GM18870 (cell line): ENCODE measurements around the gene OLFM1.

Experiments used
- ATAC-seq: cut with Tn5 transposase; IDR thresholded peaks from one replicate; pipeline ENCODE4 v1.9.1; 2021; ENCODE audit warnings: moderate library complexity; ENCODE audit not compliant: unreplicated experiment

OLFM1 gene

DNA sequence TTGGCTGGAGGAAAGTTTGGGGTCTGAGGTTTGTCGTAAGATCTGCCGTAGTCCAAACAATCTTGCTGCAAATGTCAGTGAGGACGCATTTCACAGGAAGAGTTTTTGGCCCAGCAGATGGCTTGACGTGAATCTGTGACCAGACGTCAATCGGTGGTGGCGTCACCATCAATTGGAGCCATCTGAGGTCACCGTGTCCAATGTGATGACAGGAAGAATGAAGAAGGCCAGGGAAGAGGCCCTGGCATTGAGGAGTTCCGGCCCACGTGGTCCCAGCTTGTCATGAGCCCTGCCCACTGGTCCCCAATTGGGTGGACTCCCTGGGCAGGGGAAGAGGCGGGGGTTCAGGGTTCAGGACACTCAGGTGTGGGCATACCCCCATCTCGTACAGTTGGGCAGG lies 79.9 kb downstream of the OLFM1 start:
- no peak for ATAC-seq

DNA sequence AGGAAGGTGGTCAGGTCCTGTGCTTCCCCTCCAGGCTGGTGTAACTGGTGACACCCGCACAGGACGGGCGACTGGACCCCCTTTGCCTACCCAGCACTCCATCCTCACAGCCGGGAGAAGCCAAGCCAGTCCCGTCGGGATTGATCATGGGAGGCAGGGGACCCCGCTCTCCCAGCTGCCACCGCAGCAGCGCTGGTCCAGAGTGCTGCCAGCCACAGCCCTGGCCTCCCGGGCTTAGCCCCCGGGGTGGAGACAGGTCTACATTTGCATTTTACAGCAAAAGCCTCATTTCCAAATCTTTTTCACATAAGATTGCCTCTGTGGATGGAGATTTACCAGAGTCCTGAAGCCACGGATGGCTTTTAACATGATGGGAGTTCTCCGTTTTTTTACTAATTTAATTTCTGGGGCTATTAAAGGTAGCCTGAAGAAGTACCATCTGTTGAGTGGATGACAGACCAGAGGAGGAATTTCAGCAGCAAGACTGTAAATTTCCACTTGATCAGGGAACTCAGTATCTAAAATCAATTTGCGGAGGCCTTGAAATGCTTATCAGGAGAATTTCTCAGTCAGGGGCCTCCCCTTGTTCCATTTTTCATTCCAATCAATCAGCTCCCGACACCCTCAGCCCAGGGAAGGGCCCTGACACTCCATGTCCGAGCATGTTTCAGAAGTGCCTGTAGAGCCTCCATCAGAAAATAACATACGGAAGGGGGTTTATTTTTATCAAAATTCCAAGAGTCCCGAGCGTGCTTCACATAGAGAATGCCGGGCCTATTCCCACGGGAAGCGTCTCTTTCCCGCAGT lies 80.6 kb downstream of the OLFM1 start:
- no peak for ATAC-seq

DNA sequence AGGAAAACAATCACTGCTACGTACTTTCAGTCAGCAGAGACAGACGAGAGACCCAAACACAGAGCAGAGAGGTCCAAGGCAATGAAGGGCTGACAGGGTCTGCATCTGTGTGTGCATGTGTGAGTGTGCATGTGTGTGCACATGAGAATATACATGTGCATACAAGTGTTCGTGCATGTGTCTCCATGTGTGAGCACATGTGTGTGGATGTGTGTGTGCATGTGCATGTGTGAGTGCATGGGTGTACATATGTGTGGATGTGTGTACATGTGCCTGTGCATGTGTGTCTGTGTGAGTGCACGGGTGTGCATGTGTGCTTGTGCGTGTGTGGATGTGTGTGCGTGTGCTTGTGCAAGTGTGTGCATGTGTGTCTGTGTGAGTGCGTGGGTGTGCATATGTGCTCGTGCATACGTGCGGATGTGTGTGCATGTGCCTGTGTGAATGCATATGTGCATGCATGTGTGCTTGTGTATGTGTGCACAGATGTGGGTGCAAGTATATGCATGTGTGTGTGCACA lies 82.3 kb downstream of the OLFM1 start:
- ATAC-seq = no peak

DNA sequence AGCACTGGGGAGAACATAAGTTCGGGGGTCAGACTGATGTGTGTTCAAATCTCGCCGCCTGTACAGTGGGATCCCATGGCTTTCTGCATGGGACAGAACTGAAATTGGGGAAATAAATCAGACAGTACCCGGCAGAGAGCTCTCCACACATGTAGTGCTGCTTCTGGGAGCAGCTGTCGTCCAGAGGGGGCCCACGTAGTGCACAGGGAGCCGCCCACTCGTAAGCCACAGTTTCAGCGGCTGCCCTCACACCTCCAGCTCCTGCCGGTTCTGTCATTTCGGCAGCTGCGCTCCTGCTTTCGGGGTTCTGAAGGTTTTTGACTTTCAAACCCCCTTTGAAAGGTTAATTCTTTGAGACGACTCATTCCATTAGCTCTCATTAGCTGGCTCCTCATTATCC lies 83.1 kb downstream of the OLFM1 start:
- no peak for ATAC-seq
